HCT116 (cell line): Measurements from ENCODE around the gene PSME3IP1. TPM values are rescaled to one million over a fixed set of nuclear protein-coding genes. Genes with fewer than 3 reads are reported as not detected.

ENCODE experiments used
- ATAC-seq: fragments of 200-7000 bp; cut with Tn5 transposase; 2 replicates; pipeline ENCODE4 v1.9.1; 2020; ENCODE audit warnings: mild to moderate bottlenecking, moderate library complexity
- BruUV-seq: library from RNA; stranded (reverse); fragments of 400-500 nt; replicated peaks from 2 replicates; lab custom pipeline; 2021; lab: Mats Ljungman, UMichigan
- CTCF ChIA-PET: fragments of 300-600 bp; sonication (Branson Sonifier 250); formaldehyde crosslinking; loops from one replicate; lab custom pipeline; 2021; ENCODE audit warnings: antibody characterized with exemption; lab: Charles Lee
- POLR2A ChIA-PET: fragments of 300-600, 350-600 bp; sonication (Branson Sonifier 250); formaldehyde crosslinking; loops from one replicate; lab custom pipeline; 2021; ENCODE audit warnings: antibody characterized with exemption; lab: Charles Lee
- RAD21 ChIA-PET, 2 experiments: fragments of 300-600 bp; sonication (Branson Sonifier 250); formaldehyde crosslinking; loops; one replicate each; lab custom pipeline; 2023; ENCODE audit warnings: low total read pairs in 2 of 2; ENCODE audit not compliant: uncharacterized antibody in 2 of 2, unreplicated experiment in 2 of 2, low non-redundant PET in 1 of 2; lab: Charles Lee
- DNase-seq: peaks from one replicate; pipeline ENCODE4 v3.0.0-alpha.2; 2010; ENCODE audit warnings: low read depth, low spot score
- H2AFZ ChIP-seq: fragments of 200-600 bp; shearing (Covaris generic), sonication (generic); 2 replicates; pipeline ENCODE4 v1.6.1; 2017; ENCODE audit warnings: low read depth, mixed run types, mixed read lengths, antibody characterized with exemption, low read length; ENCODE audit not compliant: poor library complexity, severe bottlenecking
- H3K27ac ChIP-seq: 2 replicates; pipeline ENCODE4 v1.5.1; 2012; ENCODE audit warnings: low read depth, low read length
- H3K27me3 ChIP-seq: fragments of 200-600 bp; sonication (generic); 2 replicates; pipeline ENCODE4 v1.6.1; 2016; ENCODE audit warnings: mixed run types, low read length, mixed read lengths; ENCODE audit not compliant: insufficient read depth
- H3K36me3 ChIP-seq, 2 experiments: fragments of 200-500 bp in 1 of 2; fragments of 200-600 bp in 1 of 2; sonication (Bioruptor generic) in 1 of 2; sonication (generic) in 1 of 2; 2 replicates each; pipeline versions ENCODE4 v1.5.1 to v1.6.1; 2014 to 2016; ENCODE audit warnings: low read length in 2 of 2, inconsistent platforms in 1 of 2, mixed read lengths in 1 of 2, mixed run types in 1 of 2; ENCODE audit not compliant: insufficient read depth in 2 of 2, control insufficient read depth in 1 of 2
- H3K4me1 ChIP-seq, 2 experiments: fragments of 200-600 bp in 1 of 2; sonication (generic) in 1 of 2; 2 replicates each; pipeline versions ENCODE4 v1.5.1 to v1.6.1; 2012 to 2017; ENCODE audit warnings: low read length in 2 of 2, inconsistent platforms in 1 of 2, mild to moderate bottlenecking in 1 of 2, mixed read lengths in 1 of 2, mixed run types in 1 of 2, moderate library complexity in 1 of 2; ENCODE audit not compliant: insufficient read depth in 2 of 2, control insufficient read depth in 1 of 2
- H3K4me2 ChIP-seq: fragments of 200-600 bp; sonication (generic); 2 replicates; pipeline ENCODE4 v1.6.1; 2017; ENCODE audit warnings: mixed run types, low read length, mixed read lengths
- H3K4me3 ChIP-seq, 2 experiments: fragments of 200-600 bp in 1 of 2; sonication (generic) in 1 of 2; replicated peaks in 1 of 2; 2 replicates each; pipeline ENCODE4 v1.5.1; 2011 to 2016; ENCODE audit warnings: low read length in 2 of 2, control low read depth in 1 of 2, low read depth in 1 of 2, mild to moderate bottlenecking in 1 of 2, mixed read lengths in 1 of 2, mixed run types in 1 of 2
- H3K79me2 ChIP-seq: fragments of 200-600 bp; sonication (generic); 2 replicates; pipeline ENCODE4 v1.6.1; 2017; ENCODE audit warnings: mild to moderate bottlenecking, mixed run types, low read length, moderate library complexity, mixed read lengths; ENCODE audit not compliant: insufficient read depth
- H3K9ac ChIP-seq: fragments of 200-600 bp; sonication (generic); 2 replicates; pipeline ENCODE4 v1.6.1; 2016; ENCODE audit warnings: low read length, mixed read lengths
- H3K9me2 ChIP-seq: fragments of 200-600 bp; sonication (generic), shearing (Covaris generic); 2 replicates; pipeline ENCODE4 v1.6.1; 2017; ENCODE audit warnings: mixed run types, mild to moderate bottlenecking, moderate library complexity; ENCODE audit not compliant: insufficient read depth
- H3K9me3 ChIP-seq, 2 experiments: fragments of 200-500 bp in 1 of 2; fragments of 200-600 bp in 1 of 2; sonication (Bioruptor generic) in 1 of 2; sonication (generic) in 1 of 2; 2 replicates each; pipeline ENCODE4 v1.6.1; 2014 to 2017; ENCODE audit warnings: low read length in 2 of 2, mixed read lengths in 2 of 2, inconsistent platforms in 1 of 2, low read depth in 1 of 2, mild to moderate bottlenecking in 1 of 2, mixed run types in 1 of 2, moderate library complexity in 1 of 2; ENCODE audit not compliant: control insufficient read depth in 1 of 2, insufficient read depth in 1 of 2
- H4K20me1 ChIP-seq: fragments of 200-600 bp; sonication (generic), shearing (Covaris generic); 2 replicates; pipeline ENCODE4 v1.6.1; 2017; ENCODE audit warnings: mixed run types, mild to moderate bottlenecking, moderate library complexity; ENCODE audit not compliant: insufficient read depth
- ATF3 ChIP-seq: IDR thresholded peaks from 2 replicates; pipeline ENCODE4 v1.6.1; 2012
- CEBPB ChIP-seq: IDR thresholded peaks from 2 replicates; pipeline ENCODE4 v1.6.1; 2012; ENCODE audit warnings: low read depth
- EGR1 ChIP-seq: IDR thresholded peaks from 2 replicates; pipeline ENCODE4 v1.6.1; 2012; ENCODE audit warnings: low read depth
- ELF1 ChIP-seq: IDR thresholded peaks from 2 replicates; pipeline ENCODE4 v1.6.1; 2012; ENCODE audit warnings: low read depth, borderline replicate concordance
- EZH2 ChIP-seq: fragments of 200-600 bp; sonication (generic); IDR thresholded peaks from 2 replicates; pipeline ENCODE4 v1.6.1; 2017; ENCODE audit warnings: antibody characterized with exemption, mixed run types
- EZH2phosphoT487 ChIP-seq: fragments of 200-600 bp; IDR thresholded peaks from 2 replicates; pipeline ENCODE4 v1.6.1; 2018; ENCODE audit warnings: antibody characterized with exemption, borderline replicate concordance
- FOSL1 ChIP-seq: IDR thresholded peaks from 2 replicates; pipeline ENCODE4 v1.6.1; 2012; ENCODE audit warnings: low read depth
- POLR2A ChIP-seq: IDR thresholded peaks from 2 replicates; pipeline ENCODE4 v1.7.0; 2011; ENCODE audit warnings: borderline replicate concordance; ENCODE audit not compliant: insufficient read depth, insufficient read length; ENCODE audit errors: extremely low read depth
- POLR2AphosphoS5 ChIP-seq: IDR thresholded peaks from 2 replicates; pipeline ENCODE4 v1.6.1; 2011; ENCODE audit warnings: mild to moderate bottlenecking, low read depth, low read length, moderate library complexity
- RAD21 ChIP-seq: IDR thresholded peaks from 2 replicates; pipeline ENCODE4 v1.6.1; 2012; ENCODE audit warnings: low read depth, mild to moderate bottlenecking
- SIN3A ChIP-seq: IDR thresholded peaks from 2 replicates; pipeline ENCODE4 v1.6.1; 2012; ENCODE audit warnings: low read depth
- SP1 ChIP-seq: IDR thresholded peaks from 2 replicates; pipeline ENCODE4 v1.6.1; 2012; ENCODE audit warnings: low read depth
- ZFX ChIP-seq: fragments of 450-650 bp; IDR thresholded peaks from 2 replicates; pipeline ENCODE4 v1.6.1; 2017
- ZNF274 ChIP-seq: fragments of 200-500 bp; sonication (Bioruptor generic); IDR thresholded peaks from 2 replicates; pipeline ENCODE4 v1.6.1; 2014; ENCODE audit warnings: mild to moderate bottlenecking, low read depth, low read length, inconsistent platforms
- intact Hi-C: fragments of 100-400 bp; cut with micrococcal nuclease; formaldehyde crosslinking; loops from 2 replicates; pipeline ENCODE4 v1.10.0; 2022
- total RNA-seq: library from RNA; stranded (reverse); gene quantifications from one replicate; pipeline ENCODE4 v1.2.1, GENCODE V29; 2021; ENCODE audit not compliant: unreplicated experiment
- TF ChIP-seq, protein P1 (sequence below): IDR thresholded peaks from 2 replicates; pipeline ENCODE4 v1.6.1; 2012
- TF ChIP-seq, protein P2 (sequence below): IDR thresholded peaks from 2 replicates; pipeline ENCODE4 v1.6.1; 2011; ENCODE audit warnings: mild to moderate bottlenecking, low read length, moderate library complexity; ENCODE audit not compliant: insufficient replicate concordance; ENCODE audit errors: extremely low read depth

PSME3IP1 gene
- total RNA-seq, 1 experiment from 2014 or later: 88.5 TPM

- intact Hi-C loops: no loop called here
- no TSS peak for BruUV-seq
- ATAC-seq (no peak), DNase-seq (no peak)
- H3K9me3 ChIP-seq: no peaks in the 10 kb centered on the region
- H3K4me3 ChIP-seq: no peak overlapping the region
- no peak overlapping the region for H2AFZ ChIP-seq
- ChIA-PET RAD21 (no interaction called here), CTCF (no interaction called here), POLR2A (no interaction called here)
- H3K36me3 ChIP-seq: no peaks in the 10 kb centered on the region
- TF ChIP-seq, protein P1, sequence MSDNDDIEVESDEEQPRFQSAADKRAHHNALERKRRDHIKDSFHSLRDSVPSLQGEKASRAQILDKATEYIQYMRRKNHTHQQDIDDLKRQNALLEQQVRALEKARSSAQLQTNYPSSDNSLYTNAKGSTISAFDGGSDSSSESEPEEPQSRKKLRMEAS: no peak
- TF ChIP-seq ZFX (no peak), RAD21 (no peak), ZNF274 (no peak), ELF1 (no peak), POLR2AphosphoS5 (no peak), SIN3A (no peak), ATF3 (no peak), POLR2A (no peak)
- H3K4me2 ChIP-seq: no peak overlapping the region
- peaks cover 42% of the 10 kb centered on the region for H3K79me2 ChIP-seq
- no peaks in the 10 kb centered on the region for H3K4me1 ChIP-seq
- H4K20me1 ChIP-seq: no peaks in the 10 kb centered on the region
- H3K9me2 ChIP-seq: no peaks in the 10 kb centered on the region
- no peak overlapping the region for H3K27ac ChIP-seq
- no peaks in the 10 kb centered on the region for H3K27me3 ChIP-seq
- H3K9ac ChIP-seq: no peak overlapping the region
Measured at GRCh38 chr16:57178793-57179212, 7.0 kb downstream of the PSME3IP1 start.

DNA sequence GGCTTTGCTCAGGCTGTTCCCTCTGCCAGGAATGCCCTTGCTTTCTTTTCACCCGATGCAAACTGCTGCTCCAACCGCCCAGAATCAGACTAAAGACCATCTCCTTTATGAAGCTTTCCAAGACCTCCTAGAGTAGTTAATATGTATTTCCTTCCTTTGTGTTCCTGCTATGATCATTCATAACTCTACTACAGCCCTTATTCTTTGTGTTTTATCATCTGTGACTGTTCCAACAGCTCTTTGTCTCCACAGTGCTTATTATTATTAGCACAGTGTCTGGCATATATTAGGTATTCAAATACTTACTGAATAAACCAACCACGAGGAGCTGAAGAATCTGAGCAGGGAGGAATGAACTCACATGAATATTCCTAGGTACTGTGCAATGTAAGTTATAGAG is 7.6 kb downstream of the PSME3IP1 start:
- no TSS peak for BruUV-seq
- H3K9me2 ChIP-seq: no peaks in the 10 kb centered on the region
- H3K27ac ChIP-seq: no peak overlapping the region
- H3K9ac ChIP-seq: no peak overlapping the region
- ChIA-PET CTCF (no interaction called here), RAD21 (no interaction called here), POLR2A (no interaction called here)
- TF ChIP-seq ZFX (no peak), ELF1 (no peak), CEBPB (no peak), SP1 (no peak), RAD21 (no peak), POLR2AphosphoS5 (no peak), EZH2 (no peak), EGR1 (no peak), EZH2phosphoT487 (no peak), FOSL1 (no peak)
- TF ChIP-seq, protein P2, sequence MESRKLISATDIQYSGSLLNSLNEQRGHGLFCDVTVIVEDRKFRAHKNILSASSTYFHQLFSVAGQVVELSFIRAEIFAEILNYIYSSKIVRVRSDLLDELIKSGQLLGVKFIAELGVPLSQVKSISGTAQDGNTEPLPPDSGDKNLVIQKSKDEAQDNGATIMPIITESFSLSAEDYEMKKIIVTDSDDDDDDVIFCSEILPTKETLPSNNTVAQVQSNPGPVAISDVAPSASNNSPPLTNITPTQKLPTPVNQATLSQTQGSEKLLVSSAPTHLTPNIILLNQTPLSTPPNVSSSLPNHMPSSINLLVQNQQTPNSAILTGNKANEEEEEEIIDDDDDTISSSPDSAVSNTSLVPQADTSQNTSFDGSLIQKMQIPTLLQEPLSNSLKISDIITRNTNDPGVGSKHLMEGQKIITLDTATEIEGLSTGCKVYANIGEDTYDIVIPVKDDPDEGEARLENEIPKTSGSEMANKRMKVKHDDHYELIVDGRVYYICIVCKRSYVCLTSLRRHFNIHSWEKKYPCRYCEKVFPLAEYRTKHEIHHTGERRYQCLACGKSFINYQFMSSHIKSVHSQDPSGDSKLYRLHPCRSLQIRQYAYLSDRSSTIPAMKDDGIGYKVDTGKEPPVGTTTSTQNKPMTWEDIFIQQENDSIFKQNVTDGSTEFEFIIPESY: no peak
- TF ChIP-seq, protein P1: no peak
- H3K4me3 ChIP-seq: no peak overlapping the region
- H2AFZ ChIP-seq: no peak overlapping the region
- H3K79me2 ChIP-seq: peaks cover 36% of the 10 kb centered on the region
- H4K20me1 ChIP-seq: no peaks in the 10 kb centered on the region
- no peak overlapping the region for H3K4me2 ChIP-seq
- H3K4me1 ChIP-seq: no peaks in the 10 kb centered on the region
- no peaks in the 10 kb centered on the region for H3K36me3 ChIP-seq
- no peak for ATAC-seq
- intact Hi-C loops: no loop called here
- no peaks in the 10 kb centered on the region for H3K9me3 ChIP-seq
- H3K27me3 ChIP-seq: no peaks in the 10 kb centered on the region
- DNase-seq: no peak
